DMS79 treated with DMSO at 0.1 percent for 48 hours (cell line): ENCODE measurements around the gene IQCC.

ENCODE experiments used
- DNase-seq: peaks from one replicate; lab custom pipeline; 2025; lab: John Stamatoyannopoulos, UW

The IQCC gene

GRCh38 chr1:32195972-32196823 is 9.3 kb upstream of the IQCC start:
- DNase-seq: no peak

- DNase-seq: no peak
Observed at GRCh38 chr1:32197074-32197473, 8.4 kb upstream of the IQCC start.

GRCh38 chr1:32197837-32198236 is 7.6 kb upstream of the IQCC start:
- DNase-seq: no peak

GRCh38 chr1:32198237-32199042 is 7.0 kb upstream of the IQCC start:
- DNase-seq: no peak

- no peak for DNase-seq
Observed at GRCh38 chr1:32199043-32199716, 6.3 kb upstream of the IQCC start.

GRCh38 chr1:32199717-32200072 is 5.8 kb upstream of the IQCC start:
- peak; percentile 49 for DNase-seq

GRCh38 chr1:32200226-32201010 is 5.1 kb upstream of the IQCC start, which contains the start of gene CCDC28B:
Gene CCDC28B (plus strand): TSS chr1:32200595. CDS start chr1:32201936, 1,341 bp downstream.
- peak; percentile 68 for DNase-seq

- DNase-seq: peak; percentile 34
Observed at GRCh38 chr1:32201011-32201855, 4.2 kb upstream of the IQCC start.

GRCh38 chr1:32204943-32205361 is 519 bp upstream of the IQCC start:
- DNase-seq: no peak

GRCh38 chr1:32208469-32208868 is 3.0 kb downstream of the IQCC start:
- peak; percentile 25 for DNase-seq

- DNase-seq: peak; percentile 97
Observed at GRCh38 chr1:32208891-32209328, 3.4 kb downstream of the IQCC start, which contains the start of gene DCDC2B. Gene DCDC2B (plus strand): TSS chr1:32209089. CDS start chr1:32209094, 5 bp downstream.

GRCh38 chr1:32215629-32216480 is 10.4 kb downstream of the IQCC start:
- DNase-seq: peak; percentile 38

GRCh38 chr1:32216566-32216965 is 11.1 kb downstream of the IQCC start:
- DNase-seq: no peak

GRCh38 chr1:32219022-32219421 is 13.6 kb downstream of the IQCC start:
- DNase-seq: no peak

GRCh38 chr1:32220746-32221580 is 15.5 kb downstream of the IQCC start:
- peak; percentile 91 for DNase-seq

- no peak for DNase-seq
Observed at GRCh38 chr1:32221581-32221979, 16.1 kb downstream of the IQCC start.

GRCh38 chr1:32221980-32222755 is 16.7 kb downstream of the IQCC start, which contains the start of the genes EIF3I and TMEM234:
Gene EIF3I (plus strand): TSS chr1:32222407. CDS start chr1:32222442, 35 bp downstream.
Gene TMEM234 (minus strand): TSS chr1:32222353. CDS start chr1:32222322, 31 bp downstream.
- peak; percentile 89 for DNase-seq

- DNase-seq: no peak
Observed at GRCh38 chr1:32223683-32224082, 18.2 kb downstream of the IQCC start.
